Measurements from ENCODE around the gene INTS14. TPM values are rescaled to one million over a fixed set of nuclear protein-coding genes. Genes with fewer than 3 reads are reported as not detected.

INTS14 gene
- 10 to 100 TPM; 23.1 to 39.4 (median 31.1) TPM for total RNA-seq

DNA sequence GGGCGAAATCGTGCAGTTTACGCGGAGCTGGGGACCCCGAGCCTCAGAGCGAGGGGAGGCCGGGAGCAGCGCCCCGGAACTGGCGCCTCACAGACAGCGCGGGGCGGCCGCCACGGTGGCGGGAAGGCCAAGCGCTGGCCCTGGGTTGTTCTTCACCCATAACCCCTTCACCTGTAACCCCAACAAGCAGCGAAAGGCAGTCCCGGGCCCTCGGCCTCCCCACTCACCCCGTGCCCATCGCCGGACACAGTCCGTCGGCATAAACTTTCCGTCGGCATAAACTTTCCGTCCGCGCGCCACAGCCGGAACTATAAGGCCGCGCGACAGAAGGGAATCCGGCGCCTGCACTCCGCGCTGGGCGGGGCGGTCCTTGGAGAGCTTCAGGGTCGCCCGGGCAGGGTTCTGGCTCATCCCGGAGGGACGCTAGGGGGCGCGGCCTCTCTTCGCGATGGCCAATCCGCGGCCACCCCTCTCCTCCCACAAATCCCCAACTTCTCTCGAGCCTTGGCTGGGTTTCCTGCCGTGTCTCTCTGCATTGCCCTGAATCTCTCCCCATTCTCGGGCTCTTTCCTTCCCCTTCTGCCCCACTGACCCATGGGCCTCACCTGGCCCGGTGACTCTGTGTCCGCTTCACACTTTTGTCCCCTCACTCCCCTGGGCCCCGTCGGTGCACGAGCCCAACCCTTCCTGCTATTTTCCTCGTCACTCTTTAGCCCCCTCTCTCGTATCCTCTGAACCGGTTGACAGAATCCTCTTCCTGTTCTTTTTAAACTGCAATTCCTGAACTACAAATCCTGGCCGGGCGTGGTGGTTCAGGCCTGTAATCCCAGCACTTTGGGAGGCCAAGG lies at the start of gene INTS14:
TSS of gene INTS14 (minus strand) at position 261 of the 848 bp plus-strand sequence. CDS start 3,751 bp downstream, outside the sequence.
- TF ChIP-seq, protein P1, sequence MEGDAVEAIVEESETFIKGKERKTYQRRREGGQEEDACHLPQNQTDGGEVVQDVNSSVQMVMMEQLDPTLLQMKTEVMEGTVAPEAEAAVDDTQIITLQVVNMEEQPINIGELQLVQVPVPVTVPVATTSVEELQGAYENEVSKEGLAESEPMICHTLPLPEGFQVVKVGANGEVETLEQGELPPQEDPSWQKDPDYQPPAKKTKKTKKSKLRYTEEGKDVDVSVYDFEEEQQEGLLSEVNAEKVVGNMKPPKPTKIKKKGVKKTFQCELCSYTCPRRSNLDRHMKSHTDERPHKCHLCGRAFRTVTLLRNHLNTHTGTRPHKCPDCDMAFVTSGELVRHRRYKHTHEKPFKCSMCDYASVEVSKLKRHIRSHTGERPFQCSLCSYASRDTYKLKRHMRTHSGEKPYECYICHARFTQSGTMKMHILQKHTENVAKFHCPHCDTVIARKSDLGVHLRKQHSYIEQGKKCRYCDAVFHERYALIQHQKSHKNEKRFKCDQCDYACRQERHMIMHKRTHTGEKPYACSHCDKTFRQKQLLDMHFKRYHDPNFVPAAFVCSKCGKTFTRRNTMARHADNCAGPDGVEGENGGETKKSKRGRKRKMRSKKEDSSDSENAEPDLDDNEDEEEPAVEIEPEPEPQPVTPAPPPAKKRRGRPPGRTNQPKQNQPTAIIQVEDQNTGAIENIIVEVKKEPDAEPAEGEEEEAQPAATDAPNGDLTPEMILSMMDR (IDR thresholded peaks at IDR 0.05; ENCODE audit: low read depth) = no peak

DNA sequence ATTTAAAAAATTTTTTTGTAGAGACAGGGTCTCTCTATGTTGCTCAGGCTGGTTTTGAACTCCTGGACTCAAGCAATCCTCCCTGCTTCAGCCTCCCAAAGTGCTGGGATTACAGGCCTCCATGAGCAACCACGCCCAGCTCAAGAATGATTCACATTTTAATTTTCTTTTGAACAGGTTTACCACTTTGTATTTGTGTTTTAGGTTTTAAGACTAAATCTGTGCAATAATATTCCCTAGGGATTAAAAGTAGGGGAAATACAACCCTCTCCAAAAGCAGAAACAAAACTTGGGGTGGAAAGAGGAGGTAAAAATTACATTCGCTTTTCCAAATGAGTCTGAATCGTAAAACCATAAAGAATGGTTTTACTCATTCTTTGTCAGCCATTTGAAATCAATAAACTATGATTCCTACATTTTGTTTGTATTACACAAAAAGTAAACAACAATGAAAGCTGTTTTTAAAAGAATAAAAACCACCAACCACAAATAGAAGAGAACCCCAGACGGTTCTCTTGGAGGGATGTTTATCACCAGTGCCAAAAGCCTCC lies 48.6 kb upstream of the INTS14 start:
- TF ChIP-seq, protein P1 (IDR thresholded peaks at IDR 0.05; ENCODE audit: low read depth) = no peak

DNA sequence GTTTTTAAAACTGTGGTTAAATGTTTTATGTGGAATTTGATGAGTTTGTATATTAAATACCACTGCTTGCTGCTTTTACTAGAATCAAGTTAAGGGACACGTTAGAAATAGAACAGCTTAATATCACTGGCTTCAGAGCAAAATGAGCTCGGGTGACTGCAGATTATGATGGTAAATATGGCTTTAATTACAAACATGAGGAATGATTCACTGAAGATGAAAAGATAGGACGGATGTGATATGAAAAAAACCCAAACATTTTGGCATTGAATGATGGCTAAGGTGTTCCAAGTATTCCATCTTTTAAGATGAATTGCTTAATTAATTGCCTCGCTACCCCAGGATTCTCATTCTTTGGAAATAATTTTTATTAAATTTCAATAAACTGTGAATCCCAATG lies 44.5 kb upstream of the INTS14 start:
- TF ChIP-seq, protein P1 (IDR thresholded peaks at IDR 0.05; ENCODE audit: low read depth) = no peak

DNA sequence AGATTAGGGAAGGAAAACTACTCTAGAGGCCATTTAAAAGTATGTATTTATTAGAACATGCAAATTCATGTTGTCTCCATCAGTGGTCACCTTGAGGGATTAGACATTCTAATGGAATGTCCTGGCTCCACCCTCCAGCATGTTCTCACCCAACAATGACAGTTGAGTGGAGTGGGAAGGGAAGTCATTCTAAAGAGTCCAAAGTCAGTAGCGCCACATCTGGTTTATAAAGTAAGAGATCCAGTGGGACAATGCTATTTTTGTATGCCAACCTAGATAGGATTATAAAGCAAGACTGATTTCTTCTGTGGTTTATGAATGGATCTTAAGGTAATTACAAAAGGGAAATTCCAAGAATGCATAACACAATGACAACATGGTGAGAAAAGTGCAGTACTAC lies 44.1 kb upstream of the INTS14 start:
- TF ChIP-seq, protein P1 (IDR thresholded peaks at IDR 0.05; ENCODE audit: low read depth) = no peak

DNA sequence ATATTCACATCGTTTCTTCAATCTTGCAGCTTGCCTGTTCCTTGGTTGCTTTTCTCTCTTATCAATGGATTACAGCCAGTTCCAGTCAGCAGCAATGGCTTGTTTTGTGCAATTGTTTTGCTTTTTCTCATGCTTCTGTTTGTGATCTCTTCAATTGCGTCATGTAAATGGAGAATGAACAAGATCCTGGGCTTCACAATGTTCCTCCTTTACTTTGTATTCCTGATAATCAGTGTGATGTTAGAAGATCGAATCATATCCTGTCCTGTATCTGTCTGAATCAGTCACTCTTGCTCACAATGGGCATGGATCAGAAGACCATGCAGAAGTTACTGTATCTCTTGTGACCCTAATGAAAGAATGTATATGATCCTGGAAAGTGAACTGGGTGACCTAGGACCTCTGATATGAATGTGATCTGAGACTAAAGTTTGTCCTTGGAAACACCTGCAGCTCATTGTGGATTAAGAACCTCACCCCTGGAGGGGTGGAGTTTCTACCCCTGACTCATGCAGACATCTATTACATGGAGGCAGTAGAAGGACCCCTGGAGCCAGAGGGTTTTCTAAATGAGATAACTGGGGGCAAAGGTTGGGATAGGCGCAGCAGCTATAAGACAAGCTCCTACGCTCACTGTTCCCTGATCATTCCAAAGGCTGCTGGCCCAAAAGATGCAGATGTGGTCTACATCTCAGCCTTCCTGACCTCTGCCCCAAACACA lies 43.0 kb upstream of the INTS14 start:
- TF ChIP-seq, protein P1 (IDR thresholded peaks at IDR 0.05; ENCODE audit: low read depth) = no peak

DNA sequence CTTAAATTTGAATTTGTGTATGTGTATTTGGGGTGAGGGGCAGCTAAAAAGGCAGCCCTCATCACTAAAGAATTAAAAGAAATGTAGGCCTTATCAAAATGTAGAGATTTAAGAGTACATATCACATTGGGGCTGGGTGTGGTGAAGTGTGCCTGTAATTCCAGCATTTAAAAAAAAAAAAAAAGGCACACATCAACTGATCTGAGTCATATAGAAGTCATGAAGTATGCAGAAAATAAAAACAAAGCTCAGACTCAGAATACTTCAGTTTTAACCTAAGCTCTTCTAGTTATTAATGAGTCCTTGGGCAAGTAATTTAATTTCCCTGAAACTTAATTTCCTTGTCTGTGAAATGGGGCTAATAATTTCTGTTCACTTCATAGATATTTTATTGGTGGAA lies 42.4 kb upstream of the INTS14 start:
- TF ChIP-seq, protein P1 (IDR thresholded peaks at IDR 0.05; ENCODE audit: low read depth) = no peak

All from subcutaneous adipose tissue (tissue), 4 donors.